HG03442 (cell line): ENCODE data around the gene COL25A1.
"Not testable (repeated sequence)": the region's sequence is repeated elsewhere in the genome, so short reads cannot be mapped to it uniquely, and the experiment has no call there.

Source experiments
- ATAC-seq: cut with Tn5 transposase; IDR thresholded peaks from one replicate; pipeline ENCODE4 v1.9.1; 2021; ENCODE audit warnings: mild to moderate bottlenecking, moderate library complexity; ENCODE audit not compliant: unreplicated experiment

Gene COL25A1

DNA sequence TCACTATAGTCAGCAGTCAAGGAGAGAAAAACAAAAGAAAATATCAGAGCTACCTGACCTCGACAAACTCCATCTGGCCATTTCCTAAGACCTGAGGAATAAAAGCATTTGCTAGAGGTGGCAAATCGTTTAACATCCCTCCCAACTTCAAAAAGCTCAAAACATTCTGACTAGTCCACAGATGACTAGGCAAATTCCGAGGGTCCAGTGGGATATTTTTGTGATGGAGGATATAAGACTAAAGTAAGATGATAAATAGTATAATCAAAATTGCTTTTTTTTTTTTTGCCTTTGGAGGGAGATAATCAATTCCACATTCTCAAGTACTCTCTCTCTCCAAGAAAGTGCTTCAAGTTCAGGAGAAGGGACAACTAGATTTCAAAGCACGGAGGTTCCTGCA lies 420.5 kb downstream of the COL25A1 start:
- no peak for ATAC-seq

GRCh38 chr4:108881190-108881589 lies 421.3 kb downstream of the COL25A1 start:
- no peak for ATAC-seq

DNA sequence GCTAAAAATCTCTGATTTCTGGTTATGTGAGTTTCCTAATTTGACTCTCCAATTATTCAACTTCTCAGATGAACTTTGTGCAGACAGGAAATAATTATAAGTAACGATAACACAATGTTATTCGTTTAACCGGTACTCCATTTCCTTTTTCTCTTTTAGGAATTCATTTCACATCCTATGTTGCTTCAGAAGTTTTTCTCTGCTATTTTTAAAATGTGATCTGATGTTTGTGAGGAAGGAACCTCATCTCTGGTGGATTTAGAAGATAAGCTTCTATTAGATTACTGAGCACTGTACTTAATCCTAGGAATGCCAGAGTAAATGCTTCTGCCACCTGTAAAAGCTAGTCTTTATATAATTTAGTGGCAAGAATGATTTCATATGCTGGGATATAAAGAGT lies 423.7 kb downstream of the COL25A1 start:
- no peak for ATAC-seq

DNA sequence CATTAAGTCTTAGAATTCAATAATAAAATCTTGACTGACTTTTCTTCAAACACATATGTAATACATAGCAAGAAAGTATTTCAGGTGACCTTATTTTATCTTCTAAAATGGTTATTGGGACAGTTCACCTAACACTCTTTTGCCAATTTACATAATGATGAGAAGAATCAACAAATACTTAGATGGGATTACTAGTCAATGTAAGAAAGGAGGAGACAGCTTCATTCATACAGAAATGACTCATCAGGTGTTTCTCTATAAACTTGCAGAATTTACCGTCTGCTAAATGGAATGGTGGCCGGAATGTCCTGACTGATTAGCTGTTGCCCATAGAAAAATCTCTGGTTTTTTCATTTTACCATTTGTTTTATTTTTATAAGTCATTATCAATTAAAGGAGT lies 424.6 kb downstream of the COL25A1 start:
- no peak for ATAC-seq

DNA sequence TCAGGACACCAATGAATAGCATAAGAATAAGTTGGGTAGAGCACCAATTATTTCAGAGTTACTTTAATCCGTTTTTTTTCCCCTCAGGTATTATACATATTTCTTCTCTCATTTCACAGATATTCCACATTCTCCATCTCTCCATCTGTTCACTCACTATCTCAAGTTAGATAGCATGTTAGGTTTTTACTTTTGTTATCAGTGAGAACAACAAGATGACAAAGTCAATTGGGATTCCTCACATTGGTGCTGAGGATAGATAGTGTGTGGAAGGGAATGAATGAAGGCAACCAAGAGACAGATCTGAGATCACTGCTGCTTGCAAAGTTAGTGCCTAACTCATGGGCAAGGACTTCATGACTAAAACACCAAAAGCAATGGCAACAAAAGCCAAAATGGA lies 427.7 kb downstream of the COL25A1 start:
- ATAC-seq: no peak

GRCh38 chr4:108869970-108870369 lies 432.5 kb downstream of the COL25A1 start:
- not testable (repeated sequence) for ATAC-seq

DNA sequence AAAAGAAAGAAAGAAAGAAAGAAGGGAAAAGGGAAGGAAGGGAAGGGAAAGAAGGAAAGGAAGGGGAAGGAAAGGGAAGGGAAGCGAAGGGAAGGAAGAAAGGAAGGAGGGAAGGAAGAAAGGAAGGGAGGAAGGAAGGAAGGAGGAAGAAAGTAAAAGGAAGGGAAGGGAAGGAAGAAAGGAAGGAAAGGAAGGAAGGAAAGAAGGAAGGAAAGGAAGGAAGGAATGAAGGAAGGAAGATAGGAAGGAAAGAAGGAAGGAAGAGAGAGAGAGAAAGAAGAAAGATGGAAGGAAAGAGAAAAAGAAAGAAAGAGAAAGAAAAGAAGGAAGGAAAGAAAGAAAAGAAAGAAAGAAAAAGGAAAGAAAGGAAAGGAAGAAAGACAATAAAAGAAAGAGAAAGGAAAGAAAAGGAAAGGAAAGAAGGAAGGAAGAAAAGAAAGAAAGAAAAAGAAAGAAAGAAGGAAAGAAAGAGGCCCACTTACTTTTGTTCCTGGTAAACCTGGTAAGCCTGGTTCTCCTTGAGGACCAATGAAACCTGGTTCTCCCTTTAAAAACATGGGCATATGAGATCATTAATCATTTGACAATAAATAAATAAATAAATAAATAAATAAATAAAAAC lies 433.7 kb downstream of the COL25A1 start:
- no peak for ATAC-seq

DNA sequence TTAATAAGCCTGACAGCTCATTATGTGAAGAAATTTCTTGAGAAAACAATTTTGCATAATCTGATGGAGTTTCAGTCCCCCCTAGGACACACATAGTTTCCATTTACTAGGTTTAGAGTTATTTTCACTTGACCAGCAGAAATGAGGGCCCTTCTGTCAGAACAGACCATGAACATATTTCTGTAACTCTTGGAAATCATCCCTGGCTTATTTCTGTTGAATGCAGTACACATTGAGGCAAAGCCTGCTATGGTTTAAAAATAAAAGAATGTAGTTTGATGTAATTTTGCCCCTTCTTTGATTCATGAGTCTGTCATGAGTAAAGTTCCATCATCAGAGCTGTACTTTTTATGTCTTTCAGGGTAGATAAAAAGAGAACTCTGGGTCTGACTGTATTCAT lies 435.0 kb downstream of the COL25A1 start:
- no peak for ATAC-seq

DNA sequence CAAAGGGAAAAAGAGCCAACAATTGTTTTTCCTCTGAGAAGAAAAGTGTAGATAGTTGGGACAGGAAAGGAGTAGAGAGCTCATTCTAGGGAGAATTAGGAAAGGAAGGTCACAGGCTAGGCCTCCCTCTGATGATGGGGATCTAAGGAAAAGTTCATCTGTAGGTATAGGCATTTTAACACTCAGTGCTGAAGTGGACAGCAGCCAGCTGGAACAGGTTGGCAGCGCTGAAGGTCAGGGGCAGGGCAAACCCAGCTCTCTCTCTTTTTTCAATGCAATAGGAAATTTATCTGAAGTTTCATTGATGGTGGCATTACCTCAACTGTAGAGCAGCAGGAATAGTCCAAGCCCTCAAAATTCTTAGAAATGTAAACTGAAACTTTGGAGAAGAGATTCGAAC lies 441.1 kb downstream of the COL25A1 start:
- no peak for ATAC-seq

GRCh38 chr4:108854786-108855185 lies 447.7 kb downstream of the COL25A1 start:
- no peak for ATAC-seq

DNA sequence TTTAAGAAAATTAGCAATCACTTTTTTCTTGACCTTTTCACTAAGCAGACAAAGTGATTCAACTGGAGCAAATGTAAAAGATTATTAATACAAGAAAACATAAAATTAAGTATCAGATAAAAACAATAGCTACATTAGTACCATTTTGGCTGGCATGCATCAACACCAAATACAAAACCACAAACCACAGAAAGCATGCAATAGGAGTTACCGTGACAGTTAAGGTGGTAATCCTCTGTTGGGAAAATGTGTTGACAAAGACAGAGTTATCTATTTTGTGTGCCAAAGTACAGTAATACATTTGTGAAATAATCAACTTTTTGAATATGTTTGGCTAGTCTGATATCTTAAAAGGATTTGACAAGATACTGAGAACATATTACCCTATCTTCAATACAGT lies 449.8 kb downstream of the COL25A1 start:
- no peak for ATAC-seq

DNA sequence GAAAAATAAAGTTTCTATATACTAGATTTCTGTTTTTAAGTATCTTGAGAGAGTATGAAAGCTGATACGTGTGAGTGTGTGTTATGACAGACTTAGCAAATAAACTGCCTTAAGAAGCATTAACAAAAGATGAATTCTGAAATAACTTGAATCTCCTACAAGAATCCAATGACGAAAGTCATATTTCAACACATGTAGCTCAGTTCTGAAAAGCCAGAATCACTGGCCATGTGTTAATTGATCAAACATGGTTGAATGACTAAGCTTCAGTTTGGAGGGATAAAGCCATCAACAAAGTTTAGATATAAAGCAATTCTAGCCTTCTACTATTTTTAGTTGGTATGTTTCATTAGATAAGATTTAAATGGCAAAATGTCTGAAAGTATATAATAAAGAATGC lies 451.1 kb downstream of the COL25A1 start:
- ATAC-seq: no peak

DNA sequence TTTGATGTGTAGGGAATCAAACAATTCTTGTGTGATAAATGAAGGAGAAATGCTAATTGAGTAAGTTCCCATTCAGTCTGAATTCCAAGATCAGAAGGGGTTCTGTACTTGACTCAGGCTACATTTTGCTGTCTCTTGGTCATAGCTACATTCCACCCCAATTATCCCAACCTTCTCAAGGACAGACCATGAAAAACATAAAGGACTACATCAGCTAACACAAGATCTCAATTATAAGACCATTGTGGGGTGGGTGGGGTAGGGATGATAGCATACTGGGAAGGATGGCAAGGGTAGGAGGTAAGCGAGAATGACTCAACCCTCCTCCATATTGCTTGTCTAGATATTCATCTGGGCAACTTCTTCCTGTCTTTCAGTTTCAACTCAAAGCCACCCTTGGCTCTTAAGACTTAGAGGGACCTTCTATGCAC lies 452.2 kb downstream of the COL25A1 start:
- no peak for ATAC-seq

GRCh38 chr4:108849611-108850168 lies 452.8 kb downstream of the COL25A1 start:
- peak; percentile 90 for ATAC-seq

GRCh38 chr4:108846568-108846967 lies 455.9 kb downstream of the COL25A1 start:
- ATAC-seq: no peak

DNA sequence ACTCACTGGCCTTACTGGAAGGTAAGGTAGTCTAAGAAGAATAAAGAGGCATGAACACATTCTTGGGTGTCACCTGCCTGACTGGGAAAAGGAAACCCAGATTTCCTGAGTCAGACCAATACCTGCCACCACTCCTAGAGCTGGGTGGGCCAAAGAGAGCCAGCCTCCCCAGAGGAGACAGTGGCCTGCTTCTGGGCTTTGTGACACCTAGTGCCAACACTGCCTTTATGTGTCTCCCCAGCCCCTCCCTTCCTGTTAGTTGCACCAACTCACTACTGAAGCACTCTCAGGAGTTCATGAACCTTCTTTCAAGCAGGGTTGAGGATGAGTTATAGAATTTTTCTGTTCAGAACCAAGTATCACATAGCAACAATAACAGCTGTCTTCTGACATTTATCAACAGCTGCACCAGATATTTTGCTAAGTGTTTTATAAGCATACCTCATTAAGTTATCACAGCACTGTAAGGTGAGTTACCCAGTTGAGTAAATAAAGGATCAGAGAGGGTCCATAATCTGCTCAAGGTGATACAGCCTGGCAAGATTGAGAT lies 462.0 kb downstream of the COL25A1 start:
- no peak for ATAC-seq

DNA sequence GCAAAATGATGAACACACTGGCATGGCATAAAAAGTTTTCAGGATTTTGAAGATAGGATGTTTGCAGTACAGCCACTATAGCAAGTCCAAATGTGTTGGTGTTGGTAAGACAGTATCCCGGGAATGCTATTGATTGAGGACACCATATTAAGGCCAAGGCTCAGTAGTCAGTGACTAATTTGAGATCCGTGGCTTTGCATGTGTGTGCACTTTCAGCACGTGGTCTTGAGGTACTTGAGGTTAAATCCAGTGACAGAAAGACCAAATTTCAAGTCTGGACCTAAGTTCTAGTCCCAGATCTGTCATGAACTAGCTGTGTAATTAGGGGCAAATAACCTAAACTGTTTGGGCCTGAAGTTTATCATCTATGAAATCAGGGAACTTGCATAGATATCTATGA lies 463.1 kb downstream of the COL25A1 start:
- no peak for ATAC-seq

GRCh38 chr4:108838451-108838850 lies 464.0 kb downstream of the COL25A1 start:
- ATAC-seq: no peak

GRCh38 chr4:108834835-108835384 lies 467.5 kb downstream of the COL25A1 start:
- no peak for ATAC-seq

GRCh38 chr4:108834166-108834834 lies 468.2 kb downstream of the COL25A1 start:
- no peak for ATAC-seq

DNA sequence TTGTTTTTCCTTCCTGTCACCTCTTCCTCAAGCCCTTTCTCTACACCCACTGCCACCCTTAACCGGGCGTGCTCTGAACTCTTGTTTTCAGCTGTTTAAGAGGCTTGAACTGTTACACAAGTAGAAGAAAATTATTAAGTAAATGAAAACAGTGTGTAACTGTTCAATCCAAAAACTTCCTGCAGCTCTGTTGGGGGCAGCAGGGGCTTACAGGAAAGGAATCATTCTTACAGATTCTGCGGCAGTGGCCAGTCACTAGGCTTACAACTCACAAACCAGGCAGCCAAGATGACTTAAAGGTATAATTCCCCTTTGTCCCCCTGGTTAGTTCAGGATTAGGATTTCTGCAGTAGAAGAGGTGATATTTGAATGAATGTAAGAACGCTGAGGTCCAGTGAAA lies 469.4 kb downstream of the COL25A1 start:
- ATAC-seq: no peak

DNA sequence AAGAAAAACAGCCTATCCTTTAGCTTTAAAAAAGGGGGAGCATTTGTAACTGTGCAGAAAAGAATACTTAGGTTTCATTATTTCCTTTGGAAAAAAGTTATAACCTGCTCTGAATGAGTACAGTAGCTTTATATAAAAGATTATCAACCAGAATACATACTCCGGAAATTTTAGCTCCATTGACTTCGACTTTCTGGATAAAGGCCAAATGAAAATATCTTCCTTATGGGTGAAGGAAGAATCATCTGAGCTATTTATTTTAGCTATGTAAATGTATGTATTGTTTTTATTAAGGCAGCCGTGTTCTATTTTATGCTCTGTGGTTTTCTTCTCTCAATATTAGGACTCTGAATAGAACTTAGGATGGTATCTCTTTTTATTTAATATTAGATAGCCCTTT lies 470.6 kb downstream of the COL25A1 start:
- ATAC-seq: no peak
